OCI-LY3 (cell line): ENCODE data around the gene CSF2RB.

Experiments
- H2AFZ ChIP-seq: fragments of 200-600, 300-600 bp; shearing (Covaris generic); 2 replicates; pipeline ENCODE4 v1.6.0; 2014; ENCODE audit warnings: antibody characterized with exemption, low read depth, low read length
- H3K27ac ChIP-seq: fragments of 200-600, 300-600 bp; sonication (generic); 2 replicates; pipeline ENCODE4 v1.5.1; 2014; ENCODE audit warnings: mild to moderate bottlenecking, low read length, moderate library complexity, mixed read lengths
- H3K27me3 ChIP-seq: fragments of 200-600, 300-600 bp; sonication (generic); 2 replicates; pipeline ENCODE4 v1.6.1; 2014; ENCODE audit warnings: low read depth, low read length, mixed read lengths
- H3K36me3 ChIP-seq: fragments of 200-600, 300-600 bp; sonication (generic); replicated peaks from 2 replicates; pipeline ENCODE3; 2014; ENCODE audit warnings: low read depth, low read length, mixed read lengths
- H3K4me1 ChIP-seq: fragments of 300-600, 200-600 bp; sonication (generic); 2 replicates; pipeline ENCODE4 v1.6.1; 2014; ENCODE audit warnings: low read length, mixed read lengths
- H3K4me2 ChIP-seq: fragments of 200-600, 300-600 bp; sonication (generic); 2 replicates; pipeline ENCODE4 v1.6.1; 2014; ENCODE audit warnings: low read length, mixed read lengths
- H3K4me3 ChIP-seq: fragments of 300-600, 200-600 bp; sonication (generic); 2 replicates; pipeline ENCODE4 v1.5.1; 2014; ENCODE audit warnings: antibody characterized with exemption, mild to moderate bottlenecking, low read length, moderate library complexity
- H3K79me2 ChIP-seq: fragments of 300-600, 200-600 bp; shearing (Covaris generic); 2 replicates; pipeline ENCODE4 v1.6.1; 2014; ENCODE audit warnings: mild to moderate bottlenecking, low read length, mixed read lengths
- H3K9ac ChIP-seq: fragments of 300-600, 200-600 bp; shearing (Covaris generic); 2 replicates; pipeline ENCODE4 v1.6.0; 2014; ENCODE audit warnings: mild to moderate bottlenecking, low read length, moderate library complexity
- H3K9me3 ChIP-seq: fragments of 200-600, 300-600 bp; shearing (Covaris generic); 2 replicates; pipeline ENCODE4 v1.6.1; 2014; ENCODE audit warnings: low read length, mixed read lengths; ENCODE audit not compliant: insufficient read depth
- H4K20me1 ChIP-seq: fragments of 200-600, 300-600 bp; sonication (generic); 2 replicates; pipeline ENCODE4 v1.6.1; 2016; ENCODE audit warnings: low read length, mixed read lengths; ENCODE audit not compliant: insufficient read depth
- EZH2phosphoT487 ChIP-seq: fragments of 200-600 bp; shearing (Covaris generic); IDR thresholded peaks from 2 replicates; pipeline ENCODE4 v1.6.1; 2018; ENCODE audit warnings: antibody characterized with exemption, mixed run types, low read depth
- TF ChIP-seq, protein P1 (sequence below): fragments of 200-600, 300-600 bp; sonication (generic); IDR thresholded peaks from 2 replicates; pipeline ENCODE4 v1.5.1; 2014; ENCODE audit warnings: antibody characterized with exemption, low read length, low read depth

Gene CSF2RB

DNA sequence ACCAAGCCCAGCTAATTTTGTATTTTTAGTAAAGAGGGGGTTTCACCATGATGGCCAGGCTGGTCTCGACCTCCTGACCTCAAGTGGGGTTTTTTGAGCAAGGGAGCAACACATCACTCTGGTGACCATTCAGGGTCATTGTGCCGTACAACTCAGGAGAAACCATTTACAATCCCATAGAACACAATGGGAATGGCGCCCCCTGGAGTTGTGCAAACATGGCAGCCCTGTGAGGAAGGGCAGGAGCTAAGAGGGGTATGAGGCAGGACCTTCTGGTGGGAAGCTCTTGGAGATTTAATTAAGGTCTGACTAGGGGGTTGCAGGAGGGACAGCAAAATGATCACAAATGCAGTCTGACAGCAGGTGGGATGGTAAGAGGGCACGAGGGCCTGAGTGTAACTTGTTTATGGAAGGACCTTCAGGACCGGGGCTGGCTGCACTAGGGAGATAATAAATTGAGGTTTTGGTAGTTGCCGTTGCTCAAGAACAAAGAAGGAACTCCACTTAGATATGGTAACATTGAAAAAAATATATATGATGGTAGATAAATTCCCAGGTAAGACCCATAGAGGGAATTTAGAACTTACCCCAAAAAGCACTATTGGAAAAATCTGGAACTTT lies 9.1 kb upstream of the CSF2RB start:
- Histone ChIP-seq H3K4me1 (peaks cover 32% of the 10 kb centered on the region), H3K27me3 (no peaks in the 10 kb centered on the region), H3K79me2 (no peaks in the 10 kb centered on the region), H3K27ac (no peak overlapping the region), H3K4me2 (no peak overlapping the region), H3K4me3 (no peak overlapping the region), H3K9me3 (peaks cover 5% of the 10 kb centered on the region; the same call in 1 of the 2 replicates), H2AFZ (no peak overlapping the region), H3K9ac (no peak overlapping the region), H4K20me1 (no peaks in the 10 kb centered on the region), H3K36me3 (peaks cover 7% of the 10 kb centered on the region)
- TF ChIP-seq, protein P1, sequence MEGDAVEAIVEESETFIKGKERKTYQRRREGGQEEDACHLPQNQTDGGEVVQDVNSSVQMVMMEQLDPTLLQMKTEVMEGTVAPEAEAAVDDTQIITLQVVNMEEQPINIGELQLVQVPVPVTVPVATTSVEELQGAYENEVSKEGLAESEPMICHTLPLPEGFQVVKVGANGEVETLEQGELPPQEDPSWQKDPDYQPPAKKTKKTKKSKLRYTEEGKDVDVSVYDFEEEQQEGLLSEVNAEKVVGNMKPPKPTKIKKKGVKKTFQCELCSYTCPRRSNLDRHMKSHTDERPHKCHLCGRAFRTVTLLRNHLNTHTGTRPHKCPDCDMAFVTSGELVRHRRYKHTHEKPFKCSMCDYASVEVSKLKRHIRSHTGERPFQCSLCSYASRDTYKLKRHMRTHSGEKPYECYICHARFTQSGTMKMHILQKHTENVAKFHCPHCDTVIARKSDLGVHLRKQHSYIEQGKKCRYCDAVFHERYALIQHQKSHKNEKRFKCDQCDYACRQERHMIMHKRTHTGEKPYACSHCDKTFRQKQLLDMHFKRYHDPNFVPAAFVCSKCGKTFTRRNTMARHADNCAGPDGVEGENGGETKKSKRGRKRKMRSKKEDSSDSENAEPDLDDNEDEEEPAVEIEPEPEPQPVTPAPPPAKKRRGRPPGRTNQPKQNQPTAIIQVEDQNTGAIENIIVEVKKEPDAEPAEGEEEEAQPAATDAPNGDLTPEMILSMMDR: peak; percentile 47
- TF ChIP-seq EZH2phosphoT487: no peak

DNA sequence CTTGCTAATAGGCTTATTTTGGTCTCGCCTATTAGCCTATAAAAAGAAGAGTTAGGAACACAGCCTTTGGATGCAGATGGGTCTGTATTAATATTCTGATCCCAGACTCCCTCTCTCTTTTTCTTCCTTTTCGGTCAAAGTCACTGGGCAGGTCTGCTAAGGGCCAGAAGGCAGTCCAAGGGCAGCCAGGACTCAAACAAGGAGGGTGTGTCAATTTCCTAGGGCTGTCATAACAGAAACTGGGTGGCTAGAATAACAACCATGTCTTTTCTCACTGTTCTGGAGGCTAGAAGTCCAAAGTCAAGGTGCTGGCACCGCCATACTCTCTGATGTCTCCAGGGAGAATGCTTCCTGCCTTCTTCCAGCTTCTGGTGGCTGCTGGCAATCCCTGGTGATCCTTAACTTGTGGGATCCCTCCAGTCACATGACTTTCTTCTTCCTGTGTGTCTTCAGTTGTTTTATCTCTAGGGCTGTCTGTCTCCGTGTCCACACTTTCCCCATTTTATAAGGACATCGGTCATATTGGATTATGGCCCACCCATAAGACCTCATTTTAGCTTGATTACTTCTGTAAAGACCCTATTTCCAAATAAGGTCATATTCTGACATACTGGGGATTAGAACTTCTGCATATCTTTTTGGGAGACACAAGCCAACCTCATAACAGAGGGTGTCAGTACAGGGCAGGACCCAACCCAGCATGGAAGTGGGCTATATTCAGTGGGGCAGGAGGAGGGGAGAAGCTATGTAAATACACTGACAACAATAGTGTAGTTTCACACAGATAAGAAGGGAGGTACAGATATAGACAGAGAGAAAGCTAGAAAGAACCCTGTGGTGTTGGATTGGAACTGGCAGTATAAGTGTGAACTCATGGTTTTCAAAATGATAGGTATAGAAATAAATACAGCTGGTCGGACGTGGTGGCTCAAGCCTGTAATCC lies 5.9 kb upstream of the CSF2RB start:
- no peak overlapping the region for H3K9ac ChIP-seq
- no peak overlapping the region for H3K27ac ChIP-seq
- peaks cover 4% of the 10 kb centered on the region for H3K36me3 ChIP-seq
- no peaks in the 10 kb centered on the region for H3K79me2 ChIP-seq
- TF ChIP-seq, protein P1: no peak
- TF ChIP-seq EZH2phosphoT487: no peak
- H3K4me3 ChIP-seq: no peak overlapping the region
- H3K27me3 ChIP-seq: no peaks in the 10 kb centered on the region
- peaks cover 1% of the 10 kb centered on the region for H3K9me3 ChIP-seq
- H2AFZ ChIP-seq: no peak overlapping the region
- no peak overlapping the region for H3K4me2 ChIP-seq
- no peaks in the 10 kb centered on the region for H4K20me1 ChIP-seq
- H3K4me1 ChIP-seq: peaks cover 21% of the 10 kb centered on the region

DNA sequence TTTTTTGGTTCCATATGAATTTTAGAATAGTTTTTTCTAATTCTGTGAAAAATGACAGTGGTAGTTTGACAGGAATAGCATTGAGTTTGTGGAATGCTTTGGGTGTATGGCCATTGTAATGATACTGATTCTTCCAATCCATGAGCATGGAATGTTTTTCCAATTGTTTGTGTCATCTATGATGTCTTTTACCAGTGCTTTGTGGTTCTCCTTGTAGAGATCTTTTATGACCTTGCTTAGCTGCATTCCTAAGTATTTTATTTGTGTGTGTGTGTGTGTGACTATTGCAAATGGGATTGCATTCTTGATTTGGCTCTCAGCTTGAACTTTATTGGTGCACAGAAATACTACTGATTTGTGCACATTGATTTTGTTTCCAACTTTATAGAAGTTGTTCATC lies 3.0 kb upstream of the CSF2RB start:
- Histone ChIP-seq H3K4me3 (no peak overlapping the region), H3K36me3 (peaks cover 6% of the 10 kb centered on the region), H3K79me2 (peaks cover 28% of the 10 kb centered on the region), H2AFZ (no peak overlapping the region), H3K9ac (no peak overlapping the region), H3K9me3 (no peaks in the 10 kb centered on the region; the same call in 1 of the 2 replicates), H3K4me1 (peaks cover 27% of the 10 kb centered on the region), H3K27me3 (no peaks in the 10 kb centered on the region), H3K4me2 (no peak overlapping the region), H4K20me1 (no peaks in the 10 kb centered on the region), H3K27ac (no peak overlapping the region)
- TF ChIP-seq, protein P1: no peak
- no peak for TF ChIP-seq EZH2phosphoT487
